T-helper 2 cell treated with Interferon-gamma antibody and Interleukin-4, amounts not matched to agents 100 ng/mL and 5 ng/mL, for 36 hours (primary cell): ENCODE results near the gene KDM4B. TPM values are rescaled to one million over a fixed set of nuclear protein-coding genes. Genes with fewer than 3 reads are reported as not detected.

Experiments used
- intact Hi-C: fragments of 100-400 bp; cut with micrococcal nuclease; formaldehyde crosslinking; loops from one replicate; pipeline ENCODE4 v1.15.1; 2023
- total RNA-seq: library from RNA; stranded (reverse); gene quantifications from 2 replicates; pipeline ENCODE4 v1.2.3, GENCODE V29; 2022

The KDM4B gene
- total RNA-seq, 1 donor from 2014 or later, result 35.0 TPM

GRCh38 chr19:5086725-5087439 lies 118.0 kb downstream of the KDM4B start:
- intact Hi-C loops, result no loop called here

- intact Hi-C loops, result no loop called here
Observed at GRCh38 chr19:5089283-5089682, 120.4 kb downstream of the KDM4B start.

GRCh38 chr19:5090465-5091017 lies 121.6 kb downstream of the KDM4B start:
- intact Hi-C loops, result no loop called here

GRCh38 chr19:5091018-5091683 lies 122.2 kb downstream of the KDM4B start:
- intact Hi-C loops, result no loop called here

GRCh38 chr19:5091684-5092480 lies 123.0 kb downstream of the KDM4B start:
- intact Hi-C loops, result no loop called here

GRCh38 chr19:5092481-5092843 lies 123.5 kb downstream of the KDM4B start:
- intact Hi-C loops, result no loop called here

GRCh38 chr19:5093297-5093928 lies 124.5 kb downstream of the KDM4B start:
- intact Hi-C loops, result no loop called here

- intact Hi-C loops, result no loop called here
Observed at GRCh38 chr19:5093948-5094718, 125.2 kb downstream of the KDM4B start.

GRCh38 chr19:5094768-5095567 lies 126.1 kb downstream of the KDM4B start:
- intact Hi-C loops, result no loop called here

GRCh38 chr19:5095568-5095850 lies 126.6 kb downstream of the KDM4B start:
- intact Hi-C loops, result no loop called here

GRCh38 chr19:5096536-5096935 lies 127.6 kb downstream of the KDM4B start:
- intact Hi-C loops, result no loop called here

GRCh38 chr19:5097331-5097930 lies 128.5 kb downstream of the KDM4B start:
- intact Hi-C loops, result no loop called here

GRCh38 chr19:5097959-5098623 lies 129.2 kb downstream of the KDM4B start:
- intact Hi-C loops, result no loop called here

GRCh38 chr19:5098646-5099045 lies 129.7 kb downstream of the KDM4B start:
- intact Hi-C loops, result no loop called here

GRCh38 chr19:5099701-5100221 lies 130.8 kb downstream of the KDM4B start:
- intact Hi-C loops, result no loop called here

- intact Hi-C loops, result no loop called here
Observed at GRCh38 chr19:5101871-5102270, 133.0 kb downstream of the KDM4B start.

GRCh38 chr19:5102520-5102919 lies 133.6 kb downstream of the KDM4B start:
- intact Hi-C loops, result no loop called here

- intact Hi-C loops, result no loop called here
Observed at GRCh38 chr19:5103061-5103701, 134.3 kb downstream of the KDM4B start.
